ENCODE results near the gene LARP6. TPM values are rescaled to one million over a fixed set of nuclear protein-coding genes. Genes with fewer than 3 reads are reported as not detected.

The LARP6 gene
- total and polyA plus RNA-seq, 2 of the 4 experiments (the other 2 are of a cell fraction), result 36.4 to 135 TPM

GRCh38 chr15:70799667-70800450 lies 54.1 kb downstream of the LARP6 start:
- Histone ChIP-seq H3K18ac (ENCODE audit: low read depth, low read length) (peak overlapping the region; percentile 92), H3K27ac (ENCODE audit: insufficient read depth, low read length) (peak overlapping the region; percentile 97), H3K4me2 (ENCODE audit: low read depth, low read length) (peak overlapping the region; percentile 71), H3K9me1 (ENCODE audit: insufficient read depth, low read length) (peaks cover 42% of the 10 kb centered on the region), H3K36me3 (ENCODE audit: control insufficient read depth, insufficient read depth, low read length) (no peaks in the 10 kb centered on the region), H3K23ac (ENCODE audit: low read depth, low read length) (peak overlapping the region; percentile 100), H3K9me3 (ENCODE audit: control insufficient read depth, insufficient read depth, low read length) (no peaks in the 10 kb centered on the region), H2BK120ac (ENCODE audit: low read depth, low read length) (peak overlapping the region; percentile 100), H2BK15ac (ENCODE audit: low read depth, low read length) (peak overlapping the region; percentile 100), H3K56ac (ENCODE audit: extremely low read depth, insufficient read depth, low read length) (peak overlapping the region; percentile 98), H2AK9ac (replicated peaks; ENCODE audit: low read depth, low read length, poor library complexity) (peak overlapping the region; percentile 91), H3K27me3 (ENCODE audit: control insufficient read depth, insufficient read depth, low read length) (no peaks in the 10 kb centered on the region), H3K14ac (replicated peaks; ENCODE audit: low read depth, low read length) (peak overlapping the region; percentile 99), H2AK5ac (ENCODE audit: low read depth, low read length) (peak overlapping the region; percentile 99), H2BK5ac (ENCODE audit: low read depth, low read length, poor library complexity, severe bottlenecking) (peak overlapping the region; percentile 99), H3K79me1 (ENCODE audit: low read depth in 1 of 2, low read length in 2 of 2) (peaks cover 3 to 56% of the 10 kb centered on the region in 2 experiments), H3K9ac (ENCODE audit: low read depth, low read length) (peak overlapping the region; percentile 26), H3K4me1 (ENCODE audit: control insufficient read depth, insufficient read depth, low read length) (peaks cover 33% of the 10 kb centered on the region), H4K91ac (ENCODE audit: insufficient read depth, low read depth, low read length) (peak overlapping the region; percentile 97), H3K4me3 (ENCODE audit: insufficient read depth, low read depth, low read length) (no peak overlapping the region), H4K5ac (ENCODE audit: low read depth, low read length) (peak overlapping the region; percentile 89), H4K8ac (ENCODE audit: low read depth in 2 of 2, low read length in 2 of 2) (peak overlapping the region; percentile 38 to 99), H3K4ac (ENCODE audit: low read depth, low read length) (peak overlapping the region; percentile 100), H2BK20ac (ENCODE audit: low read depth, low read length) (peak overlapping the region; percentile 100), H2AFZ (replicated peaks; ENCODE audit: low read length, poor library complexity) (peak overlapping the region; percentile 58), H4K20me1 (ENCODE audit: insufficient read depth, low read length) (no peaks in the 10 kb centered on the region)
- intact Hi-C loops (cut with micrococcal nuclease), result loop anchor here (1.0 kb wide), 1 partner anchor 38 kb away; no protein-coding TSS in a partner anchor
- no TSS peak for BruUV-seq (replicated peaks)
- DNase-seq (peak; percentile 99), ATAC-seq (ENCODE audit: low read depth) (peak; percentile 80)
- in situ Hi-C loops (cut with MboI; ENCODE audit: low sequenced_read_pairs), result no loop called here
- ChIA-PET CTCF (interaction anchor here (0.6 to 1.1 kb wide), 2 partner anchors 12 to 51 kb away, joined by 3 to 8 read pairs; no protein-coding TSS in a partner anchor), POLR2A (ENCODE audit: unreplicated experiment) (interaction anchor here (0.7 to 1.0 kb wide), 4 partner anchors 17 to 106 kb away, joined by 3 to 5 read pairs (median 3); no protein-coding TSS in a partner anchor)
- TF ChIP-seq RFX5 (IDR thresholded peaks at IDR 0.05; ENCODE audit: low read depth, low read length) (no peak), RCOR1 (IDR thresholded peaks at IDR 0.05; ENCODE audit: insufficient replicate concordance, low read length) (peak; percentile 93), CHD1 (IDR thresholded peaks at IDR 0.05; ENCODE audit: low read depth, low read length) (no peak), SMC3 (IDR thresholded peaks at IDR 0.05; ENCODE audit: low read depth, low read length) (peak; percentile 15; the same call in 1 of the 2 replicates), CEBPB (IDR thresholded peaks at IDR 0.05; ENCODE audit: low read depth, low read length) (peak; percentile 81), MAZ (IDR thresholded peaks at IDR 0.05; ENCODE audit: borderline replicate concordance, low read depth, low read length) (peak; percentile 50; the same call in 1 of the 2 replicates), BHLHE40 (IDR thresholded peaks at IDR 0.05; ENCODE audit: low read depth, low read length) (peak; percentile 22; the same call in 1 of the 2 replicates), FOS (IDR thresholded peaks at IDR 0.05; ENCODE audit: low read depth, low read length) (peak; percentile 17; the same call in 1 of the 2 replicates), ELK1 (IDR thresholded peaks at IDR 0.05; ENCODE audit: borderline replicate concordance, low read depth, low read length) (no peak)
- dilution Hi-C loops (cut with HindIII; ENCODE audit: low sequenced_read_pairs, unreplicated experiment), result no loop called here
- 50% methylated on average over 2 of the region's 9 CpGs; no CpG with 5 or more reads in 1 of the 2 experiments for WGBS, 2 experiments (ENCODE audit: extremely low coverage in 2 of 2, insufficient read length in 1 of 2)

Measured in IMR-90 (cell line).